ENCODE data around the gene STIP1.
A peak's percentile ranks its signal among the peaks of the same experiment; 100 is the strongest.
"Not testable (repeated sequence)": the region's sequence is repeated elsewhere in the genome, so short reads cannot be mapped to it uniquely, and the experiment has no call there.

STIP1 gene

GRCh38 chr11:64161037-64161436 lies 24.9 kb upstream of the STIP1 start:
- DNase-seq: no peak

- not testable (repeated sequence) for DNase-seq
Observed at GRCh38 chr11:64162769-64163168, 23.2 kb upstream of the STIP1 start.

- no peak for DNase-seq
Observed at GRCh38 chr11:64163951-64164350, 22.0 kb upstream of the STIP1 start.

GRCh38 chr11:64164392-64165312 lies 21.3 kb upstream of the STIP1 start:
- no peak for DNase-seq

- DNase-seq: peak; percentile 31
Observed at GRCh38 chr11:64165481-64165841, 20.5 kb upstream of the STIP1 start.

- peak; percentile 78 for DNase-seq
Observed at GRCh38 chr11:64165842-64166635, 19.9 kb upstream of the STIP1 start, which contains the start of gene MACROD1. TSS of gene MACROD1 (minus strand) at chr11:64166113. CDS start at chr11:64165994, 119 bp downstream.

- no peak for DNase-seq
Observed at GRCh38 chr11:64170419-64170818, 15.6 kb upstream of the STIP1 start.

- no peak for DNase-seq
Observed at GRCh38 chr11:64173616-64174355, 12.2 kb upstream of the STIP1 start.

GRCh38 chr11:64176751-64177150 lies 9.2 kb upstream of the STIP1 start:
- DNase-seq: no peak

GRCh38 chr11:64178203-64178602 lies 7.8 kb upstream of the STIP1 start:
- DNase-seq: no peak

GRCh38 chr11:64178951-64179639 lies 6.9 kb upstream of the STIP1 start:
- DNase-seq: no peak

GRCh38 chr11:64180891-64181290 lies 5.1 kb upstream of the STIP1 start:
- no peak for DNase-seq

GRCh38 chr11:64181506-64182411 lies 4.2 kb upstream of the STIP1 start:
- peak; percentile 44 for DNase-seq

GRCh38 chr11:64183890-64184289 lies 2.1 kb upstream of the STIP1 start:
- no peak for DNase-seq

GRCh38 chr11:64185175-64185692 lies 737 bp upstream of the STIP1 start:
- no peak for DNase-seq

- peak; percentile 54 for DNase-seq
Observed at GRCh38 chr11:64186492-64187165, 658 bp downstream of the STIP1 start.

GRCh38 chr11:64192434-64192833 lies 6.5 kb downstream of the STIP1 start:
- DNase-seq: no peak

GRCh38 chr11:64196626-64197025 lies 10.7 kb downstream of the STIP1 start:
- DNase-seq: no peak

- no peak for DNase-seq
Observed at GRCh38 chr11:64198511-64198910, 12.5 kb downstream of the STIP1 start.

- DNase-seq: no peak
Observed at GRCh38 chr11:64201543-64201942, 15.6 kb downstream of the STIP1 start.

GRCh38 chr11:64202992-64203391 lies 17.0 kb downstream of the STIP1 start:
- no peak for DNase-seq

All from activated T-cell treated with anti-CD3 and anti-CD28 coated beads, Interleukin-2, amount 50 U/mL, for 1 hour (primary cell).